Activated B cell treated with CpG ODN at 0.5 μM for 24 hours (primary cell): ENCODE results near the gene BARHL1. TPM values are rescaled to one million over a fixed set of nuclear protein-coding genes. Genes with fewer than 3 reads are reported as not detected.

ENCODE experiments used
- ATAC-seq: fragments of 200-7000 bp; cut with Tn5 transposase; one replicate; pipeline ENCODE4 v1.10.0; 2021; ENCODE audit warnings: low read depth, mild to moderate bottlenecking, moderate library complexity
- CTCF ChIA-PET: fragments of 350-600 bp; sonication (Branson Sonifier 250); formaldehyde crosslinking; loops from one replicate; lab custom pipeline; 2021; ENCODE audit warnings: antibody characterized with exemption; lab: Charles Lee
- POLR2A ChIA-PET: fragments of 350-600 bp; sonication (Branson Sonifier 250); formaldehyde crosslinking; loops from one replicate; lab custom pipeline; 2021; ENCODE audit warnings: antibody characterized with exemption; lab: Charles Lee
- DNase-seq: peaks from one replicate; pipeline ENCODE4 v3.0.0; 2022
- H3K27ac Mint-ChIP-seq: one replicate; pipeline ENCODE4 v1.8.0; 2020; ENCODE audit warnings: mixed read lengths
- H3K27me3 Mint-ChIP-seq: one replicate; pipeline ENCODE4 v1.8.0; 2021; ENCODE audit warnings: mixed read lengths
- H3K36me3 Mint-ChIP-seq: one replicate; pipeline ENCODE4 v1.8.0; 2021; ENCODE audit warnings: low read depth, mixed read lengths
- H3K4me1 Mint-ChIP-seq: one replicate; pipeline ENCODE4 v1.8.0; 2021; ENCODE audit warnings: mixed read lengths
- H3K4me3 Mint-ChIP-seq: one replicate; pipeline ENCODE4 v1.8.0; 2020; ENCODE audit warnings: mild to moderate bottlenecking, mixed read lengths
- H3K9me3 Mint-ChIP-seq: one replicate; pipeline ENCODE4 v1.8.0; 2020; ENCODE audit warnings: mixed read lengths
- CTCF ChIP-seq: fragments of 200-600 bp; IDR thresholded peaks from one replicate; pipeline ENCODE4 v1.8.0; 2022; ENCODE audit warnings: antibody characterized with exemption, mild to moderate bottlenecking
- intact Hi-C: fragments of 100-400 bp; cut with micrococcal nuclease; formaldehyde crosslinking; loops from one replicate; pipeline ENCODE4 v1.15.1; 2024
- total RNA-seq: library from RNA; stranded (reverse); gene quantifications from 2 replicates; pipeline ENCODE4 v1.2.3, GENCODE V29; 2022

Gene BARHL1
- total RNA-seq, 1 donor from 2014 or later, result not detected

- Mint-ChIP-seq H3K4me1 (peaks cover 17% of the 10 kb centered on the region), H3K36me3 (no peaks in the 10 kb centered on the region), H3K27ac (no peak overlapping the region), H3K4me3 (no peak overlapping the region), H3K27me3 (peaks cover 41% of the 10 kb centered on the region), H3K9me3 (no peaks in the 10 kb centered on the region)
- POLR2A ChIA-PET, result no interaction called here
- ATAC-seq (no peak), DNase-seq (no peak)
- CTCF ChIA-PET, result no interaction called here
- TF ChIP-seq CTCF, result no peak
- intact Hi-C loops, result no loop called here
Observed at GRCh38 chr9:132582786-132583583, 579 bp downstream of the BARHL1 start.

- H3K36me3 Mint-ChIP-seq, result no peaks in the 10 kb centered on the region
- no peak overlapping the region for H3K27ac Mint-ChIP-seq
- POLR2A ChIA-PET, result no interaction called here
- DNase-seq (no peak), ATAC-seq (no peak)
- no peaks in the 10 kb centered on the region for H3K9me3 Mint-ChIP-seq
- CTCF ChIA-PET, result no interaction called here
- no peak for TF ChIP-seq CTCF
- H3K27me3 Mint-ChIP-seq, result peaks cover 39% of the 10 kb centered on the region
- H3K4me1 Mint-ChIP-seq, result peaks cover 20% of the 10 kb centered on the region
- intact Hi-C loops, result no loop called here
- H3K4me3 Mint-ChIP-seq, result no peak overlapping the region
Observed at GRCh38 chr9:132583584-132584304, 1.3 kb downstream of the BARHL1 start.

- ChIA-PET POLR2A (no interaction called here), CTCF (no interaction called here)
- no peaks in the 10 kb centered on the region for H3K9me3 Mint-ChIP-seq
- no peak for TF ChIP-seq CTCF
- peaks cover 41% of the 10 kb centered on the region for H3K27me3 Mint-ChIP-seq
- H3K4me3 Mint-ChIP-seq, result no peak overlapping the region
- H3K27ac Mint-ChIP-seq, result no peak overlapping the region
- DNase-seq (no peak), ATAC-seq (no peak)
- no peaks in the 10 kb centered on the region for H3K36me3 Mint-ChIP-seq
- intact Hi-C loops, result no loop called here
- peaks cover 22% of the 10 kb centered on the region for H3K4me1 Mint-ChIP-seq
Observed at GRCh38 chr9:132584601-132585560, 2.5 kb downstream of the BARHL1 start.

- DNase-seq (no peak), ATAC-seq (peak; percentile 42)
- H3K27ac Mint-ChIP-seq, result peak overlapping the region; percentile 27
- peak overlapping the region; percentile 2 for H3K4me3 Mint-ChIP-seq
- no peak for TF ChIP-seq CTCF
- intact Hi-C loops, result loop anchor here (2.0 kb wide), 1 partner anchor 175 kb away; the partner anchor contains the start of gene CFAP77
- ChIA-PET CTCF (no interaction called here), POLR2A (no interaction called here)
- H3K27me3 Mint-ChIP-seq, result peaks cover 40% of the 10 kb centered on the region
- H3K4me1 Mint-ChIP-seq, result peaks cover 22% of the 10 kb centered on the region
- H3K9me3 Mint-ChIP-seq, result no peaks in the 10 kb centered on the region
- no peaks in the 10 kb centered on the region for H3K36me3 Mint-ChIP-seq
Observed at GRCh38 chr9:132585954-132586829, 3.8 kb downstream of the BARHL1 start.
